Hematopoietic multipotent progenitor cell treated with erythropoietin and hydrocortisone succinate and interleukin-3 and kit ligand, for 6 days (in vitro differentiated cells): ENCODE measurements around the gene MBD3L1.

Source experiments
- DNase-seq: peaks from one replicate; pipeline ENCODE4 v3.0.0-alpha.2; 2015

MBD3L1 gene

GRCh38 chr19:8881512-8881911, 49.3 kb downstream of the MBD3L1 start:
- DNase-seq = no peak

DNA sequence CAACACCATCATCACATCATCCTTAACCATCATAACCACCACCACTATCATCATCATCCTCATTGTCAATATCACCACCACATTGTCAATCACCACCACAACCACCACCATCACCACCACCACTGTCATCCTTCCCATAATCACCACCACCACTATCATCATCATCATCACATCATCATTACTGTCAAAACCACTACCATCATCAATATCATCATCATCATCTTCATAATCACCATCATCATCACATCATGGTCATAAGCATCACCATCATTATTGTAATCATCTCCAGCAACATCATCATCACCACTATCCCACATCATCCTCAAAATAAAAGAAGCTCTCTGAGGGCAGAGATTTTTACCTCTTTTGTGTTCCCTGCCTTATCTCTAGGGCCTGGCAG, 52.2 kb downstream of the MBD3L1 start:
- DNase-seq = no peak

- no peak for DNase-seq
Observed at GRCh38 chr19:8887364-8887763, 55.2 kb downstream of the MBD3L1 start.

DNA sequence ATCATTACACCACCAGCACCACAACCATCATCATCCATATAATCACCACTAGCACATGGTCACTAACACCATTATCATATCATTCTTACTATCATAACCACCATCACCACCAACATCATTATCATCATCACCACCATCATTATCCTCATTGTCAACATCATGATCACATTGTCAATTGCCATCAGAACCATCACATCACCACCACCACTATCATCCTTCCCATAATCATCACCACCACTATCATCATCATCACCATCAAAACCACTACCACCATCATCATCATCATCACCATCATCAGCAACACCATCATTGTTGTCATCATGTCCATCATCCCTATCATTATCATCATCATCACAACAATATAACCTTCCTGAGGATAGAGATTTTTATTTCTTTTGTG, 58.1 kb downstream of the MBD3L1 start:
- DNase-seq = no peak
